ENCODE measurements around the gene APOM.

DNA sequence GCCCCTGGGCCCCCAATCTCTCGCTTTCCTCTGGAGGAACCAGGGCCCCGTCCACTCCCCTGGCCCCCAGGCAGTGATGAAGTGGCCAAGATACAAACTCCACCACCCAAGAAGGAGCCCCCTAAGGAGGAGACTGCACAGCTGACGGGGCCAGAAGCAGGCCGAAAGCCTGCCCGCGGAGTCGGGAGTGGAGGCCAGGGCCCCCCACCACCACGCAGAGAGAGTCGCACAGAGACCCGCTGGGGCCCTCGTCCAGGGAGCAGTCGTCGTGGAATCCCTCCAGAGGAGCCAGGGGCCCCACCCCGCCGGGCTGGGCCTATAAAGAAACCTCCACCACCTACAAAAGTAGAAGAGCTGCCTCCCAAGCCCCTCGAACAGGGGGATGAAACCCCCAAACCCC lies 24.5 kb upstream of the APOM start:
- no peak for TF ChIP-seq ELF4 (CRISPR knock-in tag; IDR thresholded peaks at IDR 0.05; ENCODE audit: low read depth)
- no peak for TF ChIP-seq ZNF281 (CRISPR knock-in tag; IDR thresholded peaks at IDR 0.05)
- no peak for TF ChIP-seq ZNF138 (CRISPR knock-in tag; conservative IDR thresholded peaks at IDR 0.05)
- TF ChIP-seq ZNF121 (CRISPR knock-in tag; IDR thresholded peaks at IDR 0.05) = no peak
- TF ChIP-seq TP53 (CRISPR knock-in tag; IDR thresholded peaks at IDR 0.05) = no peak
- TF ChIP-seq, protein P1, sequence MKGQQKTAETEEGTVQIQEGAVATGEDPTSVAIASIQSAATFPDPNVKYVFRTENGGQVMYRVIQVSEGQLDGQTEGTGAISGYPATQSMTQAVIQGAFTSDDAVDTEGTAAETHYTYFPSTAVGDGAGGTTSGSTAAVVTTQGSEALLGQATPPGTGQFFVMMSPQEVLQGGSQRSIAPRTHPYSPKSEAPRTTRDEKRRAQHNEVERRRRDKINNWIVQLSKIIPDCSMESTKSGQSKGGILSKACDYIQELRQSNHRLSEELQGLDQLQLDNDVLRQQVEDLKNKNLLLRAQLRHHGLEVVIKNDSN (CRISPR knock-in tag; IDR thresholded peaks at IDR 0.05) = no peak
- no peak for TF ChIP-seq CTCF (IDR thresholded peaks at IDR 0.05)
- no peak for TF ChIP-seq SMAD4 (CRISPR knock-in tag; IDR thresholded peaks at IDR 0.05)
- TF ChIP-seq CREB1 (CRISPR knock-in tag; IDR thresholded peaks at IDR 0.05) = no peak
- TF ChIP-seq NR1H2 (CRISPR knock-in tag; IDR thresholded peaks at IDR 0.05) = no peak
- no peak for TF ChIP-seq ZNF425 (CRISPR knock-in tag; conservative IDR thresholded peaks at IDR 0.05)
- no peak for TF ChIP-seq ZNF416 (CRISPR knock-in tag; IDR thresholded peaks at IDR 0.05)
- TF ChIP-seq CBFB (CRISPR knock-in tag; IDR thresholded peaks at IDR 0.05; ENCODE audit: low read depth) = no peak
